ENCODE data around the gene MAN1A2.

DNA sequence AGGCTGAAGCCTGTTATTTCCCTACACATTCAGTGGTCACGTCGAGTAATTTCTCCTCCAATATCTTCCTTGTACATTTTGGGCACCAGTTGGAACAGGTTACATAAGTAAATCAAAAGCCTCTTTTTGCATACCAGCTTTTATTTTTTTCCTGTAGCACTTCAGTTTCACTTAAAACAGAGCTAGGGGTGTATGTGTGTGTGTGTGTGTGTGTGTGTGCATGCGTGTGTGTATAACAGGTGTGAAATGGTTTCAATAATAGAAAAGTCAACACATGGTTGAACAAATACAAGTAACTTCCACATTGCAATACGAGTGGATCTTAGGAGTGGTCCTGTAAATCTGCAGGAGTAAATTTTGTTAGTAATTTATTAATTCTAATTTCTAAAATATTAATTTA, 3.0 kb upstream of the MAN1A2 start:
- TF ChIP-seq, protein P1, sequence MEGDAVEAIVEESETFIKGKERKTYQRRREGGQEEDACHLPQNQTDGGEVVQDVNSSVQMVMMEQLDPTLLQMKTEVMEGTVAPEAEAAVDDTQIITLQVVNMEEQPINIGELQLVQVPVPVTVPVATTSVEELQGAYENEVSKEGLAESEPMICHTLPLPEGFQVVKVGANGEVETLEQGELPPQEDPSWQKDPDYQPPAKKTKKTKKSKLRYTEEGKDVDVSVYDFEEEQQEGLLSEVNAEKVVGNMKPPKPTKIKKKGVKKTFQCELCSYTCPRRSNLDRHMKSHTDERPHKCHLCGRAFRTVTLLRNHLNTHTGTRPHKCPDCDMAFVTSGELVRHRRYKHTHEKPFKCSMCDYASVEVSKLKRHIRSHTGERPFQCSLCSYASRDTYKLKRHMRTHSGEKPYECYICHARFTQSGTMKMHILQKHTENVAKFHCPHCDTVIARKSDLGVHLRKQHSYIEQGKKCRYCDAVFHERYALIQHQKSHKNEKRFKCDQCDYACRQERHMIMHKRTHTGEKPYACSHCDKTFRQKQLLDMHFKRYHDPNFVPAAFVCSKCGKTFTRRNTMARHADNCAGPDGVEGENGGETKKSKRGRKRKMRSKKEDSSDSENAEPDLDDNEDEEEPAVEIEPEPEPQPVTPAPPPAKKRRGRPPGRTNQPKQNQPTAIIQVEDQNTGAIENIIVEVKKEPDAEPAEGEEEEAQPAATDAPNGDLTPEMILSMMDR (IDR thresholded peaks at IDR 0.05) = no peak
- TF ChIP-seq POLR2AphosphoS5 (IDR thresholded peaks at IDR 0.05) (no peak), POLR2A (IDR thresholded peaks at IDR 0.05) (no peak)
